PC-9 (cell line): Measurements from ENCODE around the gene COL13A1. TPM values are rescaled to one million over a fixed set of nuclear protein-coding genes. Genes with fewer than 3 reads are reported as not detected.

Experiments
- BruUV-seq: library from RNA; stranded (reverse); fragments of 400-500 nt; replicated peaks from 2 replicates; lab custom pipeline; 2021; lab: Mats Ljungman, UMichigan
- CTCF ChIA-PET: fragments of 300-600 bp; sonication (Branson Sonifier 250); formaldehyde crosslinking; loops from one replicate; lab custom pipeline; 2022; ENCODE audit warnings: antibody characterized with exemption; lab: Charles Lee
- POLR2A ChIA-PET: fragments of 300-600 bp; sonication (Branson Sonifier 250); formaldehyde crosslinking; loops from one replicate; lab custom pipeline; 2022; ENCODE audit warnings: antibody characterized with exemption; ENCODE audit not compliant: unreplicated experiment; lab: Charles Lee
- DNase-seq, 2 experiments: peaks; one replicate each; pipeline versions ENCODE4 v3.0.0 to v3.0.0-alpha.2; 2015 to 2022; ENCODE audit warnings: mixed read lengths in 1 of 2
- H2AFZ ChIP-seq: fragments of 200-600 bp; sonication (generic); 2 replicates; pipeline ENCODE4 v1.8.1; 2017; ENCODE audit warnings: antibody characterized with exemption
- H3F3A ChIP-seq: fragments of 200-600 bp; sonication (generic); 2 replicates; pipeline ENCODE4 v1.8.1; 2017; ENCODE audit warnings: antibody characterized with exemption, mild to moderate bottlenecking, low read depth; ENCODE audit not compliant: insufficient read depth
- H3K27ac ChIP-seq: fragments of 200-600 bp; sonication (generic); 2 replicates; pipeline ENCODE4 v1.6.1; 2016; ENCODE audit warnings: mixed run types
- H3K27me3 ChIP-seq: fragments of 200-600 bp; sonication (generic); 2 replicates; pipeline ENCODE4 v1.6.1; 2016; ENCODE audit warnings: low read depth, mixed run types; ENCODE audit not compliant: insufficient read depth
- H3K36me3 ChIP-seq: fragments of 200-600 bp; sonication (generic); 2 replicates; pipeline ENCODE4 v1.6.1; 2016; ENCODE audit warnings: low read depth, mixed run types
- H3K4me1 ChIP-seq: fragments of 200-600 bp; sonication (generic); replicated peaks from 2 replicates; pipeline ENCODE4 v1.6.1; 2016; ENCODE audit warnings: mixed run types; ENCODE audit not compliant: insufficient read depth
- H3K4me2 ChIP-seq: fragments of 200-600 bp; sonication (generic); 2 replicates; pipeline ENCODE4 v1.6.1; 2017; ENCODE audit warnings: mixed run types
- H3K4me3 ChIP-seq: fragments of 200-600 bp; sonication (generic); 2 replicates; pipeline ENCODE4 v1.6.1; 2016; ENCODE audit warnings: mixed run types
- H3K79me2 ChIP-seq: fragments of 200-600 bp; sonication (generic); 2 replicates; pipeline ENCODE4 v1.6.1; 2017; ENCODE audit warnings: low read depth, mixed run types
- H3K9me2 ChIP-seq: fragments of 200-600 bp; sonication (generic); 2 replicates; pipeline ENCODE4 v1.8.1; 2017; ENCODE audit warnings: mild to moderate bottlenecking; ENCODE audit not compliant: insufficient read depth
- H3K9me3 ChIP-seq: fragments of 200-600 bp; sonication (generic); 2 replicates; pipeline ENCODE4 v1.8.1; 2016; ENCODE audit warnings: low read depth; ENCODE audit not compliant: insufficient read depth
- H4K20me1 ChIP-seq: fragments of 200-600 bp; sonication (generic); 2 replicates; pipeline ENCODE4 v1.8.1; 2017; ENCODE audit not compliant: insufficient read depth
- CTCF ChIP-seq: fragments of 200-600 bp; sonication (generic); conservative IDR thresholded peaks from 2 replicates; pipeline ENCODE4 v1.6.1; 2017; ENCODE audit warnings: mixed run types, antibody characterized with exemption, mild to moderate bottlenecking, moderate library complexity
- EZH2 ChIP-seq: fragments of 200-600 bp; sonication (generic); IDR thresholded peaks from 2 replicates; pipeline ENCODE4 v1.8.0; 2017; ENCODE audit warnings: antibody characterized with exemption, low read depth
- intact Hi-C: fragments of 100-400 bp; cut with micrococcal nuclease; formaldehyde crosslinking; loops from one replicate; pipeline ENCODE4 v1.10.0; 2022; ENCODE audit not compliant: unreplicated experiment
- total RNA-seq: library from RNA; stranded (reverse); gene quantifications from 2 replicates; pipeline ENCODE4 v1.2.3, GENCODE V29; 2021

COL13A1 gene
- total RNA-seq, 1 experiment from 2014 or later, result 1.6 TPM

DNA sequence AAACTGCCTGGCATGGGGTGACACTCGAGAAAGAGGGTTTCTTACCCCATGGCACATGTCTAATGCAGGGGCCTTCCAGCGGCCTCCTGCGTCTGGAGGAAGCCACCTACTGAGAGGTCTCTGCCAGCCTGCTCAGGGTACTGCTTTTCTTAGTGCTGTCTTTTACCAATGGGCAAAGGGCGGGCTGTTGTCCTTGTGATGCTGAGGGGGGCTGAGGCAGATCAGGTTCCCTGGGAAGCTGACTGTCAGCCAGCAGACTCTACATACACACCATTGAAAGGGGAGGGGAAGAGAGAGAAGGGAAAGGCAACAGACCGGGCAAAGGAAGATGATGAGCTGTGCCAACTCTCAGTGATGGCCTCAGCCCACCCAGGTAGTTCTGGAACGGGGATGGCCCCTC, 48.7 kb downstream of the COL13A1 start:
- POLR2A ChIA-PET, result interaction anchor here (0.7 kb wide), 1 partner anchor 400 kb away, joined by 4 read pairs; no protein-coding TSS in a partner anchor
- Histone ChIP-seq H3K27me3 (no peaks in the 10 kb centered on the region), H3K9me3 (no peaks in the 10 kb centered on the region), H2AFZ (no peak overlapping the region), H3K36me3 (no peaks in the 10 kb centered on the region), H3K27ac (no peak overlapping the region), H3K9me2 (no peaks in the 10 kb centered on the region), H3K4me1 (0 out of 2 replicates have a peak, but pooled peaks cover 4% of the 10 kb centered on the region), H3F3A (peaks cover 3% of the 10 kb centered on the region; the same call in 1 of the 2 replicates), H3K4me2 (no peak overlapping the region), H3K4me3 (no peak overlapping the region), H4K20me1 (no peaks in the 10 kb centered on the region), H3K79me2 (no peaks in the 10 kb centered on the region)
- intact Hi-C loops, result no loop called here
- CTCF ChIA-PET, result interaction anchor here (0.6 kb wide), 1 partner anchor 8 kb away, joined by 6 read pairs; no protein-coding TSS in a partner anchor
- DNase-seq, result no peak
- TF ChIP-seq EZH2 (no peak), CTCF (no peak)
- no TSS peak for BruUV-seq

DNA sequence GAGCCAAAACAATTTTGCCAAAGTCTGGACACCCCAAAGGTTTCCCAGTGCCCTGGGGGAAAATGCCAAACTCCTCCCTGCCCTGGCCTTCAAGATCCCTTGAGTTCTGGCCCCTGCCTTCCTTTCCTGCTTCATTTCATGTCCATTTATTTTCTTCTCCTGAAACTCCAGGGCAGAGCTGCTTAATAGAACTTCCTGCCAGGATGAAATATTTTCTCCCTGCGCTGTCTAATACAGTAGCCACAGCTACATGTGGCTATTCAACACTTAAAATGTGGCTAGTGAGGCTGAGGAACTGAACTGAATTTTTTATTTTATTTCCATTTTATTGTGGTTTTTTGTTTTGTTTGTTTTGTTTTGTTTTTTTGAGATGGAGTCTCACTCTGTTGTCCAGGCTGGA, 49.6 kb downstream of the COL13A1 start:
- Histone ChIP-seq H3K4me3 (no peak overlapping the region), H3K27me3 (no peaks in the 10 kb centered on the region), H3K4me2 (no peak overlapping the region), H3K79me2 (no peaks in the 10 kb centered on the region), H3F3A (peaks cover 3% of the 10 kb centered on the region; the same call in 1 of the 2 replicates), H4K20me1 (no peaks in the 10 kb centered on the region), H3K36me3 (no peaks in the 10 kb centered on the region), H3K9me2 (no peaks in the 10 kb centered on the region), H2AFZ (no peak overlapping the region), H3K4me1 (0 out of 2 replicates have a peak, but pooled peaks cover 4% of the 10 kb centered on the region), H3K27ac (no peak overlapping the region), H3K9me3 (no peaks in the 10 kb centered on the region)
- TF ChIP-seq CTCF (no peak), EZH2 (no peak)
- no peak for DNase-seq
- BruUV-seq, result no TSS peak
- intact Hi-C loops, result no loop called here
- CTCF ChIA-PET, result interaction anchor here (0.7 kb wide), 1 partner anchor 170 kb away, joined by 5 read pairs; no protein-coding TSS in a partner anchor
- POLR2A ChIA-PET, result no interaction called here

DNA sequence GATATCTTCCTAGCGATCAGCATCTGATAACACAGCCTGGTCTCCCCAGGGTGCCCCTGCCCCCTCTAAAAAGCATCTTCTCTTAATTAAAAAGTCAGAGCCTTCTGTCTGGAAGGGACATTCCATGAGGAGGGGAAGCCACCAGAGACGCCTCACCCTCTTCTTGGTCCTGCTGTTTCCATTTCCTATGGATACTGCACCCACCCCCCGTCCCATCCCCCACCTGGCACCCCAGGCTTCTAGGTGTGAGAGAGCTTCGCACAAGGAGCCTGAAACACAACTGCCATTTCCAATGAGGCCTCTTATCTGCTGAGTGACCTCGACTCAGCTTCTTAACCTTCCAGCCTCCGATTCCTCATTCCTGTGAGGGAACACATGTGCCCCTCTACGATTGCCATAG, 51.4 kb downstream of the COL13A1 start:
- intact Hi-C loops, result no loop called here
- BruUV-seq, result no TSS peak

More for the DNA sequence above, 51.4 kb downstream of the COL13A1 start:
- H3K36me3 ChIP-seq, result no peaks in the 10 kb centered on the region
- no peaks in the 10 kb centered on the region for H3K27me3 ChIP-seq
- no peaks in the 10 kb centered on the region for H3K9me3 ChIP-seq
- H3K27ac ChIP-seq, result no peak overlapping the region
- no peaks in the 10 kb centered on the region for H4K20me1 ChIP-seq
- no peaks in the 10 kb centered on the region for H3K9me2 ChIP-seq
- H3K4me2 ChIP-seq, result no peak overlapping the region
- H3K4me3 ChIP-seq, result no peak overlapping the region
- TF ChIP-seq CTCF (no peak), EZH2 (no peak)
- no peaks in the 10 kb centered on the region for H3K79me2 ChIP-seq
- ChIA-PET CTCF (no interaction called here), POLR2A (no interaction called here)
- DNase-seq, result no peak
- peaks cover 11% of the 10 kb centered on the region; the same call in 1 of the 2 replicates for H3K4me1 ChIP-seq
- H2AFZ ChIP-seq, result no peak overlapping the region
- peaks cover 3% of the 10 kb centered on the region; the same call in 1 of the 2 replicates for H3F3A ChIP-seq
